SH-SY5Y (cell line): Measurements from ENCODE around the gene SKAP1.

ENCODE experiments used
- GATA2 ChIP-seq: IDR thresholded peaks from 2 replicates; pipeline ENCODE4 v1.6.1; 2011; ENCODE audit warnings: mild to moderate bottlenecking, low read depth, low read length
- GATA3 ChIP-seq: IDR thresholded peaks from 2 replicates; pipeline ENCODE4 v1.6.1; 2011; ENCODE audit warnings: low read depth, mild to moderate bottlenecking, low read length, moderate library complexity

DNA sequence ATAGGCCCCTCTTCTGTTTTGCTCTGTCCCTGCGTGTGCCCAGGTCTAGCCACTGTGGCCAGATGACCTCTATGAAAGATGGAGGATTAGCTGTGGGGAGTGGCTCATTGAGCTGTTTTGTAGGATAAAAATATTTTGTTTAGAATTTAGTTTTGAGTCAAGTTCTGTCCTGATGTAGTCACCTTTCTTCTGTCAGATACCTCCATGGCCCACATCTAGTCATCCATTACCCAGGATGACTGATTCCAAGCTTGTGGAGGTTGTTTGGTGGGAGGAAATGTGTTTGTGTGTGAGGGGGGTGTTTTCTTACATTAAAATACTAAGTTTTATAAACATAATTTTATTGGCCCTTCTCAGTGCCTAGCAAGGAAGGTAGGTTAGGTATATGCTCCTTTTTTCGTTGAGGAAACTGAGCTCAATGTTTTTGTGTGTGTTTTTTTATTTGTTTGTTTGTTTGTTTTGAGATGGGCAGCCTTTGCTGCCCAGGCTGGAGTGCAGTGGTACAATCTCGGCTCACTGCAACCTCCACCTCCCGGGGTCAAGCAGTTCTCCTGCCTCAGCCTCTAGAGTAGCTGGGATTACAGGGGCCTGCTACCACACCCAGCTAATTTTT, 306.1 kb downstream of the SKAP1 start:
- TF ChIP-seq GATA2 (no peak), GATA3 (no peak)
